Vagina (tissue), 2 donors: ENCODE measurements around the gene SRPRA. TPM values are rescaled to one million over a fixed set of nuclear protein-coding genes. Genes with fewer than 3 reads are reported as not detected.
"Not testable (repeated sequence)": the region's sequence is repeated elsewhere in the genome, so short reads cannot be mapped to it uniquely, and the experiment has no call there.

ENCODE experiments used
- DNase-seq, 2 donors: peaks; one replicate each; pipeline ENCODE4 v3.0.0-alpha.2; 2017; ENCODE audit errors: extremely low spot score in 2 of 2
- H3K27ac ChIP-seq: fragments of 200-600 bp; sonication (generic); one replicate; pipeline ENCODE4 v1.5.1; 2019
- H3K27me3 ChIP-seq: fragments of 200-600 bp; sonication (generic); one replicate; pipeline ENCODE4 v1.5.1; 2019
- H3K36me3 ChIP-seq, 2 donors: fragments of 200-600 bp; sonication (generic); one replicate each; pipeline ENCODE4 v1.5.1; 2017 to 2019
- H3K4me1 ChIP-seq: fragments of 200-600 bp; sonication (generic); one replicate; pipeline ENCODE4 v1.5.1; 2019
- H3K4me3 ChIP-seq, 2 donors: fragments of 200-600 bp; sonication (generic); 1 replicate in 1 of 2; 2 replicates in 1 of 2; pipeline ENCODE4 v1.5.1; 2016 to 2019
- H3K9me3 ChIP-seq: fragments of 200-600 bp; sonication (generic); one replicate; pipeline ENCODE4 v1.5.1; 2019
- CTCF ChIP-seq, 3 experiments: fragments of 450-650 bp in 2 of 3; fragments of 200-600 bp in 1 of 3; sonication (generic) in 1 of 3; IDR thresholded peaks; one replicate each; pipeline ENCODE4 v1.5.1; 2017 to 2019; ENCODE audit warnings: antibody characterized with exemption in 3 of 3, mild to moderate bottlenecking in 2 of 3, moderate library complexity in 2 of 3
- POLR2A ChIP-seq, 2 donors: fragments of 450-650 bp; IDR thresholded peaks; one replicate each; pipeline ENCODE4 v1.6.1; 2017; ENCODE audit warnings: antibody characterized with exemption in 2 of 2, mild to moderate bottlenecking in 2 of 2, moderate library complexity in 2 of 2
- POLR2AphosphoS5 ChIP-seq, 2 donors: sonication (generic); formaldehyde crosslinking; IDR thresholded peaks; one replicate each; pipeline ENCODE4 v1.9.0; 2017; ENCODE audit warnings: antibody characterized with exemption in 2 of 2, mild to moderate bottlenecking in 2 of 2, low read depth in 1 of 2; ENCODE audit not compliant: insufficient read depth in 1 of 2
- intact Hi-C: fragments of 100-400 bp; cut with DNase I; formaldehyde crosslinking; loops from one replicate; pipeline ENCODE4 v1.15.1; 2023
- total RNA-seq: library from RNA; depleted of rRNA; stranded (reverse); fragments of >200 nt; gene quantifications from one replicate; pipeline ENCODE4 v1.2.3, GENCODE V29; 2016

SRPRA gene
- total RNA-seq, 1 donor from 2014 or later: 64.6 TPM

- no peak overlapping the region for H3K4me3 ChIP-seq
- intact Hi-C loops: loop anchor here (5.0 kb wide), 1 partner anchor 169 kb away; no protein-coding TSS in a partner anchor
- H3K36me3 ChIP-seq: no peaks in the 10 kb centered on the region
- H3K27me3 ChIP-seq: no peaks in the 10 kb centered on the region
- H3K27ac ChIP-seq: no peak overlapping the region
- DNase-seq: no peak
- no peaks in the 10 kb centered on the region for H3K9me3 ChIP-seq
- no peak for TF ChIP-seq CTCF (IDR thresholded peaks at IDR 0.05)
- no peak for TF ChIP-seq POLR2AphosphoS5 (IDR thresholded peaks at IDR 0.05; ENCODE audit: insufficient read depth in 1 of 2, low read depth in 1 of 2)
- no peak for TF ChIP-seq POLR2A (IDR thresholded peaks at IDR 0.05)
- peaks cover 17% of the 10 kb centered on the region for H3K4me1 ChIP-seq
Measured at GRCh38 chr11:126312961-126313360, 44.3 kb upstream of the SRPRA start.

- Histone ChIP-seq H3K9me3 (no peaks in the 10 kb centered on the region), H3K27me3 (no peaks in the 10 kb centered on the region), H3K4me3 (no peak overlapping the region), H3K4me1 (peaks cover 6% of the 10 kb centered on the region), H3K36me3 (peaks cover 0 to 4% of the 10 kb centered on the region in 2 donors), H3K27ac (peak overlapping the region; percentile 38)
- TF ChIP-seq CTCF (IDR thresholded peaks at IDR 0.05) (no peak), POLR2A (IDR thresholded peaks at IDR 0.05) (no peak), POLR2AphosphoS5 (IDR thresholded peaks at IDR 0.05; ENCODE audit: insufficient read depth in 1 of 2, low read depth in 1 of 2) (no peak)
- intact Hi-C loops: loop anchor here (5.0 kb wide), 1 partner anchor 171 kb away; no protein-coding TSS in a partner anchor
- no peak for DNase-seq
Measured at GRCh38 chr11:126311401-126312291, 43.0 kb upstream of the SRPRA start.

GRCh38 chr11:126310992-126311310 lies 42.3 kb upstream of the SRPRA start:
- TF ChIP-seq POLR2A (IDR thresholded peaks at IDR 0.05): no peak
- TF ChIP-seq CTCF (IDR thresholded peaks at IDR 0.05): no peak
- TF ChIP-seq POLR2AphosphoS5 (IDR thresholded peaks at IDR 0.05; ENCODE audit: insufficient read depth in 1 of 2, low read depth in 1 of 2): no peak
- peak overlapping the region; percentile 38 for H3K27ac ChIP-seq
- no peaks in the 10 kb centered on the region for H3K9me3 ChIP-seq
- peaks cover 6% of the 10 kb centered on the region for H3K4me1 ChIP-seq
- intact Hi-C loops: loop anchor here (5.0 kb wide), 1 partner anchor 171 kb away; no protein-coding TSS in a partner anchor
- no peak for DNase-seq
- no peak overlapping the region for H3K4me3 ChIP-seq
- H3K27me3 ChIP-seq: no peaks in the 10 kb centered on the region
- peaks cover 0 to 7% of the 10 kb centered on the region in 2 donors for H3K36me3 ChIP-seq

- Histone ChIP-seq H3K9me3 (no peaks in the 10 kb centered on the region), H3K27ac (peak overlapping the region; percentile 38)
- no peak for DNase-seq
Measured at GRCh38 chr11:126310200-126310991, 41.7 kb upstream of the SRPRA start.

GRCh38 chr11:126308771-126309170 lies 40.1 kb upstream of the SRPRA start:
- not testable (repeated sequence) for H3K27ac ChIP-seq, H3K36me3 ChIP-seq, H3K27me3 ChIP-seq, H3K9me3 ChIP-seq, H3K4me3 ChIP-seq, DNase-seq
- intact Hi-C loops: loop anchor here (10.0 kb wide), 1 partner anchor 106 kb away; no protein-coding TSS in a partner anchor
- H3K4me1 ChIP-seq: peaks cover 15% of the 10 kb centered on the region

More at GRCh38 chr11:126310200-126310991, 41.7 kb upstream of the SRPRA start:
- intact Hi-C loops: loop anchor here (5.0 kb wide), 1 partner anchor 172 kb away; no protein-coding TSS in a partner anchor
- TF ChIP-seq CTCF (IDR thresholded peaks at IDR 0.05): peak; percentile 81 to 90 (median 89)
- TF ChIP-seq POLR2AphosphoS5 (IDR thresholded peaks at IDR 0.05; ENCODE audit: insufficient read depth in 1 of 2, low read depth in 1 of 2): peak in 1 of 2 donors; percentile 13
- no peak for TF ChIP-seq POLR2A (IDR thresholded peaks at IDR 0.05)
- no peaks in the 10 kb centered on the region for H3K27me3 ChIP-seq
- peaks cover 6% of the 10 kb centered on the region for H3K4me1 ChIP-seq
- H3K4me3 ChIP-seq: no peak overlapping the region
- peaks cover 0 to 7% of the 10 kb centered on the region in 2 donors for H3K36me3 ChIP-seq
